AML-193 (cell line): Measurements from ENCODE around the gene DUS1L.
A peak's percentile ranks its signal among the peaks of the same experiment; 100 is the strongest.

Experiments
- DNase-seq, 2 experiments: peaks; one replicate each; lab custom pipeline; 2025; lab: John Stamatoyannopoulos, UW

DUS1L gene

DNA sequence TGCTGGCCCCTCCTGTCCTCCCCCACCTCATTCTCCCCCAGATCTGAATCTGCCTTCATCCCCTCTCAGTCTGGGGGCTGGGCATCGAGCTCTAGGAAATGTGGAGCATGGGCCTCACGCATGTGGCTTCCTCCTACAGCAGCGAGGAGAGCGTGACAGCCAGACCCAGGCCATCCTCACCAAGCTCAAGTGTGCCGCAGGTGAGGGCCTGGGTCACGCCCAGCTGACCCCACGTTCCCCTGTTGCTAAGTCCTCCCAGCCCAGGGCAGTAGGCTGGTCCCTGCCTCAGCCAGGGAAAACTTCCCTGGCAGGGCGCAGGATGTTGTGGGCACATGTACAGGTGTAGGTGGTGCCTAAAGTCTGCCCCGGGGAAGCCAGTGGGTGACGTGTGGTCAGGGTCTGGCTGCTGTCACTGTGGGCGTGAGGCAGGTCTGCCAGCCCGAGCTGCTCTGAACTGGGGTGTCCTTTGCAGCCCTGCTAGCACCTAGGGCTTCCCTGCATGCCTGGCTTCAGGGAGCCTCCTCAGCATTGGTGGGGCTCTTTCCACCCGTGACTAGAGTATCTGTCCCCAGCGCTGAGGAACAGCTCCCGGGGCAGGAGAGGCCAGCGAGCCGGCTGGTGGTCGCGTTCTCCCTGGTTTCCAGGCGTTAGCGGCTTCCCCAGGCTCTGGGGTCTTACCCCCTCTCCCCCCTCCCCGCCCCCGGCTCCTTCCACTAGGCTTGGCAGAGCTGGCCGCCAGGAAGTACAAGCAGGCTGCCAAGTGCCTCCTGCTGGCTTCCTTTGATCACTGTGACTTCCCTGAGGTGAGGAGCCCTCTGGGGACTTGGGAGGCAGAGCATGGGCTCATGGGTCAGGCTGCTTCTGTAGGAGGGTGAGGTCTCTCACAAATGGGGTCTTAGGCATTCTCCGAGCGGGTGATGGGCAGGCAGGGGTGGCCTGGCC is 10.3 kb downstream of the DUS1L start:
- DNase-seq: no peak

DNA sequence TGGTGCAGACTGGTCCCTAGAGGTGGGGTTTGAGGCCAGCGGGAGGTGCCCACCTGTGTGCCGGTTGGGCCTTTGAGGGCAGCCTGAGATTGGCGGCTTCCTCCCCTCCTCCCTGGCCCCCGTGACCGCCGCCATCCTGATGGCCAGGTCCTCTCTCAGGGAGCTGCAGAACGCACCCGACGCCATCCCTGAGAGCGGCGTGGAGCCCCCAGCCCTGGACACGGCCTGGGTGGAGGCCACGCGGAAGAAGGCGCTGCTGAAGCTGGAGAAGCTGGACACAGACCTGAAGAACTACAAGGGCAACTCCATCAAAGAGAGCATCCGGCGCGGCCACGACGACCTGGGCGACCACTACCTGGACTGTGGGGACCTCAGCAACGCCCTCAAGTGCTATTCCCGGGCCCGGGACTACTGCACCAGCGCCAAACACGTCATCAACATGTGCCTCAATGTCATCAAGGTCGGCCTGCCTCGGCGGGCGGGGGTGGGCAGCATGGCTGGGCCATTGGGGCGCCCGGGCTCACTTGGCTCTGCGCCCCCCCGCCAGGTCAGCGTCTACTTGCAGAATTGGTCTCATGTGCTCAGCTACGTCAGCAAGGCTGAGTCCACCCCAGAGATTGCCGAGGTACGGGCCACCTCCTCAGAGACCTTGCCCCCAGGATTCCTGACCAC is 11.1 kb downstream of the DUS1L start:
- DNase-seq: no peak

DNA sequence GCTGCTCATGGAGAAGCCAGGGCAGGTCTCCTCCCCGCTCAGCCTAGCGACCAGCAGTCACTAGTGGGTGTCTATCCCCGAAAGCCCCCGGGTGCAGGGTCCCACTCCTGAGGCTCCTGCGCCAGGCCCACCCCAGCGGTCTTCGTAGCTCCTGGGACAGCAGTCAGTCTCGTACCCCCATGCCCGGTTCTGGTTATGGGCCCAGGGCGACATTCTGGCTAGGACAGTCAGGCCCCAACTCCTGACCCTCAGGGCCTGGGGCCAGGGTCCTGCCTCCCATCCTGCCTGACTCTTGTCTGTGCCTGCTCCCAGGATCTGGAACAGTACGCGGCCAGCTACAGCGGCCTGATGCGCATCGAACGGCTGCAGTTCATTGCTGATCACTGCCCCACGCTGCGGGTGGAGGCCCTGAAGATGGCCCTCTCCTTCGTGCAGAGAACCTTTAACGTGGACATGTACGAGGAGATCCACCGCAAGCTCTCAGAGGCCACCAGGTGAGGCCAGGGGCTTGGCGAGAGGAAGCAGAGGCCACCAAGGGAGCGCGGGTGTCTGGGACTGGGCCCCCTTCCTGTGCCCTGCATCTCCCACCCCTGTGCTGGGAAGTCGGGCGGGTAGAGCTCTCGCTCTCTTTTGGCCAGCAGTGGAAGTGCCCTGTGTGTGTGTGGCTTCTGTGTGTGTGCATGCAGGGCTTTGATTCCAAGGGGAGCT is 11.9 kb downstream of the DUS1L start:
- no peak for DNase-seq

DNA sequence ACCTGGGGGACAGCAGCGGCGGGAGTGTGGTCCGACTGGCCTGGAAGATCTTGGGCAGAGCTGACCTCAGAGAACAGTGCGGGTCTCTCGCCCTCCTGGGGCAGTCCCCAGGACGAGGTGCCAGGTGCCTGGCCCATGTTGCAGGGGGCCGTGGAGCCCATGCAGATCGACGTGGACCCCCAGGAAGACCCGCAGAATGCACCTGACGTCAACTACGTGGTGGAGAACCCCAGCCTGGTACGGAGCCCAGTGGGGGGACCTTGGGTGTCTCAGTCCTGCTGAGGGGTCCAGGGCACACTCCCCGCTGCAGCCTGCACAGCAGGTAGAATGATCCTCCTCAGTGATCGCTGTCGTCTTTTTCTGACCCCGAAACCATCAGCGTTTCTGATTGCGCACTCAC is 12.5 kb downstream of the DUS1L start:
- DNase-seq: no peak

DNA sequence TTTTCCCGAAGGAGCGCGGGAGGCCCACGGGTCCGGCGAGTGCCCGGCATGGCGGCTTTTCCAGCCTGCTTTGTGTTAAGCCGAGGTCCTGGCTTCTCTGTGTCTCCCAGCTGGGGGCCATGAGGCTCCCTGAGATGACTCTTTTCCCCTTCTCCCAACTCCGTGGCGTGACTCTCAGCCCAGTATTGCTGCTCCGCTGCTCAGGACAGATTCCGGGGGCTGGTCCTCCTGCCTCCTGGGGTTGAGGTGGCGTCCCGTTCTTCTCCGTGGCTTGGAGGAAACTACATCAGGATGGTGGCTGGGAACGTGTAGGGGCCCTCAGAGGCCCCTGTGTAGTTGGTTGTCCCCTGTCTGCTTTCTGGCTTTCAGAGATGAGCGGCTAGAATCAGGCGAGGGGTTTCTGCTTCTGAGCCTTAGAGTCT is 13.0 kb downstream of the DUS1L start:
- no peak for DNase-seq

DNA sequence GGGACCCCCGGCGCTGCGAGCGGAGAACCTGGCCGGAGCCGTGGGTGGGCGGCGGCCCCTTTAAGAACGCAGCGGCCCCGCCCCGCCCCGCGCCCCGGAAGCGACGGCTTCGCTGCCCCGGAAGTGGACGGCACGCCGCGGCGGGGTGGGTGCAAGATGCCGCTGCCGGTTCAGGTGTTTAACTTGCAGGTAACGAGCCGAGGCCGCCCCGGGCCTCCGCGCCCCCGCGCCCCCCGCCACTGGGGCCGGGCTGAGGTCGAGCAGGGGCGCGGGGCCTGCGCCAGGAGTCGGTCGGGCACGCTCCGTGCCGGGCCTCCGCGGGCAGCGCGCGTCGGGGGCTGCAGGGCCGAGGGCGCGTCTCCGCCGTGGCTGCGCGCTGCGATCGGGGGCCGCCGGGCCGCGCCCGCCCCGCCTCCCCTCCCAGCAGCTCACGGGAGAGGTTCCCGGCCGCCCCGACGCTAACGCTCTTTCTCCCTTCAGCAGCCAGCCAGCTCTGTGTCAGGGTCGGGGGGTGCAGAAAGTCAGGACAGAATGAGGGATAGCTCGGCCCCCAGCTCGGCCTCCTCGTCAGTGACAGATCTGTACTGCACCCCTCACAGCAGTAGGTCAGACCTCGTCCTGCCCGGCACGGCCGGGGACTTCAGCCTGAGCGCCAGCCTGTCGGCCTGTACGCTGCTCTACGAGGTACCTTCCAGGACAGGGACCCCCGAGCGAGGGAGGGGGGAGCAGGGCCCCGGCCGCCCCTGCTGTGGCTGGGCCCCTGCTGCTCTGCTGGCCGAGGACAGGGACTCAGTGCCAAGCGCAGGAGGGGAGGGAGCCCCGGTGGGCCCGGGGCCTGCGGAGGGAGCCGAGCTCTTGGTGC is 13.6 kb downstream of the DUS1L start, which contains the start of the genes GPS1 and RFNG:
Gene GPS1 (plus strand): TSS at position 123 of the 862 bp plus-strand sequence. CDS start 34 bp downstream, at position 157.
Gene RFNG (minus strand): TSS at position 36 of the 862 bp plus-strand sequence. CDS start 45 bp downstream, outside the sequence.
- DNase-seq: peak; percentile 53 to 58

DNA sequence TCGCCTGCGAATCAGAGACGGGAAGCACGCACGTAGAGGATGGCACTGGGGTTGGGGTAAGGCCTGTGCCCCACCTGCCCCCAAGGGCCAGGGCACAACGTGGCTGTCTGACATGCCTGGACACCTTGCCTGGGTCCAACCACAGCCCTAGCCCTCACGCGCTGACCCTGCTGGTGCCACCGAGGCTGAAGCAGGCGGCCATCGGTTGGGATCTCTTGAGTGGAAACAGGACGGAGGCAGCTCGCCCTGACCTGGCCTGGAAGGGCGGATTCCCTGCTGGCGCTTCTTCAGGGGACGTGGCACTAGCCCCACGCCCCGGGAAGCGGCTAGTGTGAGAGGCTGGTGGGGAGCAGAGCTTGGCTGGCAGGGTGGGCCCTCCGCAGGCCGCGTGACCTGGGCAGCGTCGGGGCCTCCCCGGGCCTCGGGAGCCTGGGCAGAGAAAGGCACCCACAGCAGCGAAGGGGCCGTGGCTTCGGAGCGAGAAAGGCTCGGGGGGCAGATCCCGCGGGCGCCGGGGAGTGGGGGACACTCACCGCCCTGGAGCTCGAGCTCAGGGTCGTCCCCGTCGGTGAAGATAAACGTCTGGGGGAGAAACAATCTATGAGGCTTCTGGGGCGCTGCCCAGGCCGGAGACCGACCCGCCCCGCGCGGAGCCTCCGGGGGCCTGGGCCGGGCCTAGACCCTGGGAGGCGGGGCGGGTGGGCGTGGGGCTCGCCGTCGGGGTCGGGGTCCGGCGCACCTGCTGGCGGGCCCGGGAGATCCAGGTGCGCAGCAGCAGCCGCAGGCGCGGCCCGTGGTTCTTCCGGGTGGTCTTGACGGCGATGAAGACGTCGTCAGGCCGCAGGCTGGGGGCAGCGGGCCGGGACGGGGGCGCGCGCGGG is 14.6 kb downstream of the DUS1L start:
- DNase-seq: no peak

DNA sequence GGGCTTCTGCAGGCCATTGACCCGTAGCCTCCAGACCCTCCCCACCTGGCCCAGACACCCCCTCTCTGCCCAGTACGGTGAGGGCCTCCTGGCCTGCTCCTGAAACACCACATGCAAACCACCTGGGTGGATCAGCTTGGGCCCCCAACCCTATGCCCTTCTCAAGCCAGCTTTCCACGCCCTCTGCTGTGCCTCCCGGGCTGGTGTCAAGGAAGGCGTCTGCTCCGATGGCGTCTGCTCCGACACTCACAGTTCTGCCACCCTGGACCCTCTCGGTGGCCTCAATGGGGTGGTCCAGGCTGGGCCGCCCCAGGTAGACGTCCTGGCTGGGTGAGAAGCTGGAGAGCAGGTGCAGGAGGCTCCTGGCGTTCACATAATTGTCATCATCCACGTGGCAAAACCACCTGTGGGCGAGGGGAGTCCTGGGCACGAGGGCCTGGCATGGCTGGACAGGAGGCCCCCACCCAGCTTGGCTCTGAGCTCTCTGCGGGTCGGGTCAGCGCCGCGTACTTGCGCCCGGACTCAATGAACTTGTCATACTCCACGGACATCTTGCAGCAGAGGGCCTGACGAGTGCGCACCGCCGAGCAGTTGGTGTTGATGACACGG is 15.3 kb downstream of the DUS1L start:
- no peak for DNase-seq

DNA sequence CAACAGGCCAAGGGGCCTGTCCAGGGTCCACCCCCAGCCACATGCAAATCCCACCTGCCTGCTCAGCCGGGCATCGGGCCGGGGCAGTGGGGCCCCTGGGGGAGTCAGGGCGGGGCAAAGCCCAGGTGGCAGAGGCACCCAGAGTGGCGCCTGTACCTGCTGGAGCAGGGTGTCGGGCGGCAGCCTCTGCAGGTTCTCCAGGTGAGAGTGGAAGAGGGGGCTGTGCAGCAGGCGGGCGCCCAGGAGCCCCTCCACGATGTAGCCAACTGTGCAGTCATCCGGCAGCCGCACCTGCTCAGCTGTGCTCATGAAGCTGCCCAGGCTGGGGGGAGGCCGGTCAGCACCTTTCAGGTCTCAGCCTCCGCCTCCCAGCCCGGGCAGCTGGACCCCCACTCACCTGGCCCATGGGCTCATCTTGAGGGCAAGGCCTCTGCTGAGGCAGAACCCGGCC is 16.1 kb downstream of the DUS1L start:
- DNase-seq: no peak

DNA sequence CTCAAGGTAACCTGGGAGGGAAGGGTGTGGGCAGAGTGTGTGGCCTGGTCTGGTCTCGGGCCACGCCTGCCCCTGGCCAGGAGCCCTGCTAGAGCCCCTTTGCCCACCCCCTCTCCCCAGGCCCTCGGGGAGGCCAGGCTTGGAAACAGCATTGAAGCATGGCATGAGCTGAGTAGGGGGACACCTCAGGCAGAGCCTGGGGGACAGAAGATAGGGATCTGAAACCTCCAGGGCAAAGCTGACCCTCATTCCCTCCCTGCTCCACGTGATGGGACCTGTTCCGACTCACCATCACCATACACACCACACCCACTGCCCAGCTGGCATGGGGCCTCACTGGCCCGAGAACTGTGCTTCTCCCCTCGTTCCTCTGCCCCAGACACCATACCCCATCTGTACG is 16.5 kb downstream of the DUS1L start:
- no peak for DNase-seq

DNA sequence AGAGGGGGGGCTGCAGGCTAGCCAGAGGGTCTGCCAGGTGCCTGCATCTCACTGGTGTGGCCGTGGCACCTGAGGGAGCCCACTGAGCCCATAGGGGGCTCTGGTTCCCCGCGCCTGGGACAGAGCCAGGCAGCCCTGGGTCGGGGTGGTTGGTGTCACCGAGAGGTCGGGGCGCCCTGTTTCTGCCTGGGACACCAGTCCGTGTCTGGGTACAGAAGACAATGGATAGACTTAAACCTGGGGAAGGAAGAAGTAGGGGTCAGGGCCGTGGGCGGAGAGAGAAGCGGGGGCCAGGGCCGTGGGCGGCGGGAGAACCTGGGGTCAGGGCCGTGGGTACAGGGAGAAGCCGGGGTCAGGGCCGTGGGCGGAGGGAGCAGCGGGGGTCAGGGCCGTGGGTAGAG is 17.0 kb downstream of the DUS1L start:
- no peak for DNase-seq

DNA sequence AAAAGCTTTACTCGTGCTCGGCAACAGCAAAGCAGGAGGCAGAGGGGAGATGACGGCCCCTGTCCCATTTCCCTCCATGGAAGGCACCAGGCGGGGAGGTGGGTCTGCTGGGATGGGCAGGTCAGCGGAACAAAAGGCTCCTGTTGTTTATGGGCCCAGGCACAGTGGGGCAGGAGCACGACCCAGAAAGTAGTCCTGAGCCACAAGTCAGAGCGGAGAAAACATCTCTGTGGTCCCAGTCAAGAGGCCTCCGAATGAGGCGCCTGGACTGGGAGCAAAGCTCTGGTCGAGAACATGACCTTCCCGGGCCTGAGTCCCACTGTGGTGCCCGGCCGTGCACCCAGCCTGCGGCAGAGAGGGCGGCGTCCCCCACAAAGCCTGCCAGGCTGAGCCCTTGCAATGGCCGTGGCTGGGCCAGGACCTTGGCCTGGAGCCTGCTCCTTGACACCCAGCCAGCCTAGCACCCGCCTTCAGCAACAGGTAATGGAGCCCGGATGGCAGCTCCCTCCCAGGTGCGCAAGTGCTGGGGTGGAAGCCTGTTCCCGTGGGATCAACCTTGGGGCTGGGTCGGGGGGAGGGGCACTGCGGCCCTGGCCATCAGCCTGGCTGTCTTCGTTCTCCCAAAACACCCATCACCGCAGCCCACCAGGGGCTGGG is 17.6 kb downstream of the DUS1L start:
- no peak for DNase-seq

DNA sequence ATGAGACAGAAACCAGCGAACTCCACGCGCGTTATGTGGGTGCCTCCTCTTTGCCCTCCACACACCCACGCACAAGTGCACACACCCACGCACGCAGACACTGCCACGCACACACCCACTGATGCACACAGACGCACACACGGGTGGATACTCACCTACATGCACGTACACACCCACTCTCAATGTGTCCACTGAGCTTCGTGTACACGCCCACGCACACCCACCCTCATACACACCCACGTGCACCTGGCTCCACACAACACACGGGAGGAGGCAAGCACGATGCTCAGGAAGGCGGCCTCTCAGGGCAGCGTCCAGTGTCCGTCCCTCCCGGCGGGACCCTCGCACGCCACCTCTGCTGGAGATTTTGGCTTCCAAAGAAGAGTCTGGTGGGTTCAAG is 18.2 kb downstream of the DUS1L start:
- DNase-seq: no peak

DNA sequence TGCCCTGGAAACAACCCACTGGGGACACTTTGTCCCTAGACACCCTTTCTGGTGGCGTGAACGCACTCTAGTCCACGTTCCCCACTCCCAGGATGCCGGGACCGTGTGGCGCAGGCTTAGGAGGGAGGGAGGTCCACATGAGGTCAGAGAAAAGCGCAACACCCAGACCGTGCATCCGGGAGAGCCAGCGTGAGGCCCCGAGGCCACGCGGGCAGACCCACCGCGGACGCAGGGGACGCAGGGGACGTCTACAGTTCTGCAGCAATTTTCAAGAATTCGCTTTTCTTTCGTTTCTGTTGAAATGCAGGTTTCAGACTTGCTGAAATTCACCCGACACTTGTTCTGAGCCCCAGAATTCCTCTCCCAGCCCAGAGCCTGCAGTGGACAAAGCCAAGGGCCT is 18.7 kb downstream of the DUS1L start:
- DNase-seq: no peak

DNA sequence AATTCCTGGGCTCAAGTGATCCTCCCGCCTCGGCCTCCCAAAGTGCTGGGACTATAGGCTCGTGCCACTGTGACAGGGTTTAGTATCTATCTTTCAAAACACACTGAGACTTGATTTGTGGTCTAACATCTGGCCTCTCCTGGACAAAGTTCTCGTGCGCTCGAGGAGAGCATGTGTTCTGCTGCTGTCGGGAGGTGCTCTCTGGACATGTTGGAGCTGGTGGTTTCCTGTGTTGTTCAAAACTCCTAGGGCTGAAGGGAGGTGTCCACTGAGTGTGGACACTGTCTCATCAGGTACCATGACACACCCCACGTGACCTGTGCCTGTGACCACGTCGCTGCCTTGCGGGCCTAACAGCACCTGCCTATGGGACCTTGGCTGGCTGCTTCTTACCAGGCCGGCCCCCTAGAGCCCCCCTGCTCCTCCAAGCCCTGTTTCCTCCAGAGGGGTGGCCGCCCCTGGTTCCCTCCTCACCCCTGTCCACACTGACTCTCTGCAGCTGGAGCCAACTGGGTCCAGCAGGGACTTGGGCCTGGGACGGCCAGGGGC is 19.6 kb downstream of the DUS1L start:
- no peak for DNase-seq

DNA sequence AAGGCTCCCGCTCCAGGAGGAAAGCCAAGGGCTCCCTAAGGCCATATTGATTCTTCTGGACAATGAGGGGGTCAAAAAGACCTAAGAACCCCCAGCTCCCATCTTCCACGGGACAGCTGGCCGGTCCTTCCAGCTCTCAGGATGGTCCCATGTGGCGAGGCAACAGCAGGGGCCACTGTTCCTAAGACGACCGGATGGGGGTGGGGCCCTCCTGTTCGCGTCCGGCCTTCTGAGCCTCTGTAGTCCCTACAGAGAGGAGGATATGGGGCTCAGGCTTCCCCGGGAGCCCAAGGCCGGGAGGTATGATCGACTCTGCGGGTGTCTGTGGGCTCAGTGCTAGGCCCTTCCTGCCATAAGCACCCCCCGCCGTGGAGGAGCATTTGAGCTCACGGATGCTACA is 22.1 kb downstream of the DUS1L start:
- no peak for DNase-seq

DNA sequence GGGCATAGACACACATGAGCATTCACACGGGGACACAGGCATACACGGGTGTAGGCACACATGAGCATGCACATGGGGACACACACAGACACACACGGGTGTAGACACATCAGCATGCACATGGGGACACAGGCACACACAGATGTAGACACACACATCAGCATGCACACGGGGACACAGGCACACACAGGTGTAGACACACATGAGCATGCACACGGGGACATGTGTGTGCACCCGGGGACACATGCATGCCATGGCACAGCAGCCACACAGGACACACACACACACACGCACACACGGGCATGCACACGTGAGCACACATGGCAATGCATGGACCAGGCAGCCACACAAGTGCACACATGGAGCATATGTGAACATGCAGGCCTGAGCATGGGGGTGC is 23.0 kb downstream of the DUS1L start:
- no peak for DNase-seq

DNA sequence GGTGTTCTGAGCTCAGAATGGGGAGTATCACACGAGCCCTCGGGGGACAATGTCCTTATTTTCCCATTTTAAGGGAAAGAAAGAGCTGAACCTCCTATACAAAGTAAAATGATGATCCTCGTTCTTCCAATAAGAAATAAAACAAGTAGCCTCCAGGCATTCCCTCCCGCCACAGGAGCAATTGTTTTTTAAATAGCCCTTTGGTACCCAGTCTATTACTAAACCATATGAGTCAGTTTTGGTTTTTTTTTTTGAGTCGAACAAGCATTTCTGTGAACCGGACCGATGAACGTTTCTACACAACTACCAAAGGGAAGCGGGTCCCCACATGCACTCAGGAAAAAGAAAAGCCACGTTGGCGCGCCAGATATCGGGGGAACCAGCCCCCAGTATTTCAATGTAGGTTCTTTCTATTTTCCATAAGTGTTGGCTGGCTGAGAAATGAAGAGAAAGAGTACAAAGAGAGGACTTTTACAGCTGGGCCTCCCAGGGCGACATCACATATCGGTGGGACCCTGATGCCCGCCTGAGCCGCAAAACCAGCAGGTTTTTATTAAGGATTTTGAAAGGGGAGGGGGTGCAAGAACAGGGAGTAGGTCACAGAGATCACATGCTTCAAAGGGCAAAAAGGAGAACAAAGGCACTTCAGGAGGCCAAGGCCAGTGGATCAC is 24.3 kb downstream of the DUS1L start:
- DNase-seq: no peak
